Colonic mucosa (tissue), 4 donors: ENCODE measurements around the gene TP53I13. TPM values are rescaled to one million over a fixed set of nuclear protein-coding genes. Genes with fewer than 3 reads are reported as not detected.

Source experiments
- DNase-seq: peaks from one replicate; pipeline ENCODE4 v3.0.0-alpha.2; 2020
- H3K27ac ChIP-seq: fragments of 200-600 bp; one replicate; pipeline ENCODE4 v1.8.0; 2021
- H3K27me3 ChIP-seq: fragments of 200-600 bp; one replicate; pipeline ENCODE4 v1.8.0; 2021
- H3K36me3 ChIP-seq: fragments of 200-600 bp; one replicate; pipeline ENCODE4 v1.8.0; 2021
- H3K4me1 ChIP-seq: fragments of 200-600 bp; one replicate; pipeline ENCODE4 v1.8.0; 2021; ENCODE audit warnings: mild to moderate bottlenecking
- H3K4me3 ChIP-seq: fragments of 200-600 bp; one replicate; pipeline ENCODE4 v1.8.0; 2021
- H3K9ac ChIP-seq, 2 donors: one replicate each; pipeline ENCODE4 v1.7.0; 2013; ENCODE audit warnings: control low read depth in 2 of 2, low read depth in 2 of 2, low read length in 2 of 2
- H3K9me3 ChIP-seq: fragments of 200-600 bp; one replicate; pipeline ENCODE4 v1.8.0; 2021
- CTCF ChIP-seq: fragments of 200-600 bp; IDR thresholded peaks from one replicate; pipeline ENCODE4 v1.8.0; 2022; ENCODE audit warnings: antibody characterized with exemption, mild to moderate bottlenecking
- intact Hi-C: fragments of 100-400 bp; cut with DNase I; formaldehyde crosslinking; loops from one replicate; pipeline ENCODE4 v1.14.1; 2022
- total RNA-seq, 2 donors: library from RNA; stranded (reverse); fragmentation: NEBNext Ultra II Directional in 1 of 2; extraction: Animal tissue kit (Norgen Biotek cat#: 25700) in 1 of 2; gene quantifications; one replicate each; pipeline ENCODE4 v1.2.1, GENCODE V29; 2021
- donor health status: healthy.
- donor health status: DM: no; HTN: no; CAD: no.
- donor health status: DM: no; HTN: no; CAD: no.

The TP53I13 gene
- total RNA-seq, 2 donors from 2014 or later: 41.2 to 91.2 TPM

GRCh38 chr17:29589524-29590410 is 21.3 kb downstream of the TP53I13 start, which contains the start of gene GIT1:
Gene GIT1 (minus strand): TSS chr17:29589648. CDS start chr17:29589378, 270 bp downstream.
- Histone ChIP-seq H3K4me3 (peak within 1 kb of the TSS; percentile 88), H3K36me3 (no peaks in the 10 kb centered on the region), H3K9me3 (no peaks in the 10 kb centered on the region), H3K9ac (peak within 1 kb of the TSS; percentile 85), H3K4me1 (peaks cover 50% of the 10 kb centered on the region), H3K27ac (peak within 1 kb of the TSS; percentile 77), H3K27me3 (no peaks in the 10 kb centered on the region)
- TF ChIP-seq CTCF: no peak
- intact Hi-C loops: no loop called here
- DNase-seq: peak; percentile 84

DNA sequence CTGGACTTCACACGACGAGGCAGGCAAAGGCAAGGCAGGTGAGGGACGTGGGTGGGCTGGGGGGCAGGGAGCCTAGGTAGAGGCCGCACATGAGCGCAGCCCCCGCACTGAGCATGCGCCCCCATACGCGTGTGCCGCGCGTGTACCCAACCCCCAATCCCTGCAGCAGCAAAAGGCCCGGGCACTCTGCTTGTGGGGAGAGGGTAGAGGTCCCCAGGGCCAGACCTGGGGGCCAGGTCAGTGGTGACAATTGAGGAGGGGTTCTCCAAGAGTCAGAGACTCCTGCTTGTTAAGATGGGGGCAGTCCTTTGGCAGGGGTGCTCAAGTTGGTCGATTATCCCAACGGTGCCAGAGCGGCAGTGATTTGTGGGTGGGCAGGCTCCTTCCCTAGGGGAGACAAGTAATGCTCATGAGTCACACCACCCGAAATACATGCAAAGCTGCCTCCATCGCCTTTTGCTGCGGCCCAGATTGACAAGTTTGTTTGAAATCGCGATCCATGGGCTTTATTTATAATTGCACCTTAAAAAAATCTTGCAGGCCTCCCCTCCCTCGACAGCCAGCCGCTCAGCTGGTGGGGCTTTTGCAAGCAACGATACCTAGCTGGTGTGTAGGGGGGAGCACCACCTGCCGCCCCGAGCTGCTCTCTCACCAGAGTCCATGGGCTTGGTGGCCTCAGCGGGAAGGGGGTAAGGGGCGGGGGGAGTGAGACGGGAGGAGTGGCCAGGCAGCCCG is 22.1 kb downstream of the TP53I13 start:
- intact Hi-C loops: no loop called here
- no peak for DNase-seq
- Histone ChIP-seq H3K9ac (peak overlapping the region; percentile 35 to 66), H3K27ac (peak overlapping the region; percentile 77), H3K4me3 (peak overlapping the region; percentile 53), H3K4me1 (peaks cover 44% of the 10 kb centered on the region), H3K36me3 (no peaks in the 10 kb centered on the region), H3K9me3 (no peaks in the 10 kb centered on the region), H3K27me3 (no peaks in the 10 kb centered on the region)
- no peak for TF ChIP-seq CTCF

DNA sequence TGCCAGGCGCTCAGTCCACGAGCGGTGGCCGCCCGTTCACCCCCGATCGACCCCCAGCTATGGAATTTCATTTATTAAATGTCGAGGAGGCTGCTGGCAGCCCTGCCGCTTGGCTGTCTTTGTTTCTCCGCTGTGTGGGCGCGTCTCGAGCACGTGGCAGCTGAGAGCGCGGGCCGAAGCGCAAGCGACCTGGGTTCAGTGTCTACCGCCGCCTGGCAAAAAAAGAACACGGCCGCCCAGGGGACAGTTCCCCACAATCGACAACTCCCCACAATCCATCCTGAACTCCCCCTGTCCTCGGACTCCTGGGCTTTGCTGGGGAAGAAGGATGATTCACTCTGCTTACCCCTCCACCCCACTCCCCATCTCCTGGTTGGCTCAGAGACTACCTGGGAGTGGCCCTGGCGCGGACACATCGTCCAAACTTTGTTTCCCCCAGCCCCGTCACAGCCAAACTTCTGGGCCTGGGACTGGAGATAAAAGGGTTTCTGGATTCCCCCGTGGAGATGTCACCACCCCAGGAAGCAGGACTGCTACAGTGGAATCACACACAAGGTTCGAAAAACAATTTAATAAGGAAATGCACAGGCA is 22.7 kb downstream of the TP53I13 start:
- intact Hi-C loops: no loop called here
- Histone ChIP-seq H3K4me3 (peak overlapping the region; percentile 36), H3K27me3 (no peaks in the 10 kb centered on the region), H3K4me1 (peaks cover 44% of the 10 kb centered on the region), H3K27ac (peak overlapping the region; percentile 77), H3K9me3 (no peaks in the 10 kb centered on the region), H3K9ac (peak overlapping the region in 1 of 2 donors; percentile 35), H3K36me3 (no peaks in the 10 kb centered on the region)
- TF ChIP-seq CTCF: no peak
- no peak for DNase-seq

GRCh38 chr17:29591737-29592608 is 23.5 kb downstream of the TP53I13 start:
- Histone ChIP-seq H3K36me3 (no peaks in the 10 kb centered on the region), H3K9me3 (no peaks in the 10 kb centered on the region), H3K4me1 (peaks cover 44% of the 10 kb centered on the region), H3K27me3 (no peaks in the 10 kb centered on the region), H3K9ac (peak overlapping the region; percentile 55 to 66), H3K27ac (peak overlapping the region; percentile 77), H3K4me3 (peak overlapping the region; percentile 36)
- peak; percentile 96 for TF ChIP-seq CTCF
- intact Hi-C loops: no loop called here
- peak; percentile 95 for DNase-seq
